Measurements from ENCODE around the gene SORCS3. TPM values are rescaled to one million over a fixed set of nuclear protein-coding genes. Genes with fewer than 3 reads are reported as not detected.
A peak's percentile ranks its signal among the peaks of the same experiment; 100 is the strongest.

Gene SORCS3
- total RNA-seq, 3 donors from 2014 or later: 0.60 TPM; not detected in 2

DNA sequence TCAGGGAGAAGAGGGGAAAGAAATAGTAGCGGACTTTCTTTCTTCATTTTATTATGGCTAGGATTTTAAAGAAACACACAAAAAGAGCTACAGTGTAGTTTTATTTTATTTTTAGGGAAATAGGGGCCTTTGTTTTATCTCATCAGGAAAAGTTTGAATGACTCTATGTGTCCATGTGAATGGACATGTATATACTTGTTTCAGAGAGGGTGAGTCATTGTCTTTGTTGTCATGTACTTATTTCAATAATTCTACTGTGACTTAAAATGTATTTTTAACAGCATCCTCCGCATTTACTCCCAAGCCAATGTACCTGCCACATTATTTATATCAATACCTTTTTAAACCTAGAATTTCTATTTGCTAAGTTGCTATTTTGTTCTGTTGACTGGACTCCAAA lies 569.5 kb downstream of the SORCS3 start:
- no peak overlapping the region for H3K4me3 ChIP-seq
- intact Hi-C loops (cut with DNase I, micrococcal nuclease): no loop called here
- no peaks in the 10 kb centered on the region for H3K9me3 ChIP-seq
- no peak for ATAC-seq
- TF ChIP-seq, protein P1, sequence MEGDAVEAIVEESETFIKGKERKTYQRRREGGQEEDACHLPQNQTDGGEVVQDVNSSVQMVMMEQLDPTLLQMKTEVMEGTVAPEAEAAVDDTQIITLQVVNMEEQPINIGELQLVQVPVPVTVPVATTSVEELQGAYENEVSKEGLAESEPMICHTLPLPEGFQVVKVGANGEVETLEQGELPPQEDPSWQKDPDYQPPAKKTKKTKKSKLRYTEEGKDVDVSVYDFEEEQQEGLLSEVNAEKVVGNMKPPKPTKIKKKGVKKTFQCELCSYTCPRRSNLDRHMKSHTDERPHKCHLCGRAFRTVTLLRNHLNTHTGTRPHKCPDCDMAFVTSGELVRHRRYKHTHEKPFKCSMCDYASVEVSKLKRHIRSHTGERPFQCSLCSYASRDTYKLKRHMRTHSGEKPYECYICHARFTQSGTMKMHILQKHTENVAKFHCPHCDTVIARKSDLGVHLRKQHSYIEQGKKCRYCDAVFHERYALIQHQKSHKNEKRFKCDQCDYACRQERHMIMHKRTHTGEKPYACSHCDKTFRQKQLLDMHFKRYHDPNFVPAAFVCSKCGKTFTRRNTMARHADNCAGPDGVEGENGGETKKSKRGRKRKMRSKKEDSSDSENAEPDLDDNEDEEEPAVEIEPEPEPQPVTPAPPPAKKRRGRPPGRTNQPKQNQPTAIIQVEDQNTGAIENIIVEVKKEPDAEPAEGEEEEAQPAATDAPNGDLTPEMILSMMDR (IDR thresholded peaks at IDR 0.05): no peak
- H3K4me1 ChIP-seq (ENCODE audit: low read depth): no peaks in the 10 kb centered on the region
- H3K36me3 ChIP-seq (ENCODE audit: low read depth): no peaks in the 10 kb centered on the region
- no peak for DNase-seq

DNA sequence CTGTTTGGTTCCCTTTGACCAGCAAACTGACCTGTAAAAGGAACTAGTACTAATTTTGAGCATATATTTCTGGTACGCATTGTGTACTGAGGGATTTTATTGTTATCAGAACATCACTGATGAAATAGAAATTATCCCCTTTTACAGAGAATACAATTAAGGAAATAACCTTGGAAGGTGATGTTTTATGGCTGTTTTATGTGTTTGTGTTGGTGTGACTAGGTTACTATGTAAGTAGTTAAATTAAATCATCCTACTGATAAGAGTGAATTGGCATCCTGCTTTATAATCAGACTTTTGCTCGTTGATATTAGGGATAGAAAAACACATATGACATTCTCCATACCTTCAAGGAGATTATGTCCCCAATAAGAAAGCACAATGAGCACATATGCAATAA lies 596.6 kb downstream of the SORCS3 start:
- Histone ChIP-seq H3K4me1 (ENCODE audit: low read depth) (no peaks in the 10 kb centered on the region), H3K36me3 (ENCODE audit: low read depth) (no peaks in the 10 kb centered on the region), H3K4me3 (no peak overlapping the region), H3K9me3 (no peaks in the 10 kb centered on the region)
- TF ChIP-seq, protein P1 (IDR thresholded peaks at IDR 0.05): no peak
- ATAC-seq (peak; percentile 75), DNase-seq (no peak)
- intact Hi-C loops (cut with DNase I, micrococcal nuclease): no loop called here

DNA sequence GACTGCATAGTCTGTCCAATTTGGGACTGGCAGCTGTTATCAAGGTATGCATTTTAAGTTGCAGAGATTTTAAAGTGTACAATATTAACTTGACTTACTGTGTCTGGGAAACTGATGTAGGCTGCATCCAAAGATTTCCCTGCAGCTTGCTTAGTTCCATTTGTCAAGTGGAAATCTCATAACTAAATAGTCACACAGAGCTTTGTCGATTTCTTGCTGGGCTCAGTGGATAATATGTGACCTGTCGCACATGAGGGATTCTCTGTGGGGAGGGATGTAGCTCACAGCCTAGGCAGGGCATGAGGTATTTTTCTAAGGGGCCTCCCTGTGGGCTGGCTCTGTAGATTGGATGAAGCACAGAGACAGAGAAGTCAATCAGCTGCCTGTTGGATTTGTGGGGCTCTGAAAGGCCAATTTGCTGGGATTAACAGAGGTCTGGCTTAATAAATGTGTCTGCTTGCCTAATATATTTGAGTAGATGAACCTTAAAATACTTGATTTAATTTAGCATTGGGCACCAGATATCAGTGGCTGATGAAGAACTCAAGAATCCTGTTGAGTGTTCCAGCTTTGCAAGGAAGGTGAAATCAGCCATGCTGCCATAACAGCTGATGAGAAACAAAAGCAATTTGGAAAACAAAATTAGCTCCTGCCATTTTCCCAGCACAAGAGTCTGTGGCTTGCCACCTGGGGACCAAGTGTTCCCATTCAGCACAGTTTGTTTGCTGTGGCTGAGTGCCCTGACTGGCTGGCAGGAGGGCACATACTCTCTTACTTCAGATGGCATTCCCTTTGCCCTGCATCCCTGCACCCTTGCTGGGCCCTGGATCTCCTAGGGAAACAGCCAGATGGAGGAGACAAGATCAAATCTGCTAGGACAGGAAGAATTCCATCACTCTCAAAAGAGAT lies 598.5 kb downstream of the SORCS3 start:
- Histone ChIP-seq H3K4me3 (no peak overlapping the region), H3K9me3 (no peaks in the 10 kb centered on the region), H3K4me1 (ENCODE audit: low read depth) (no peaks in the 10 kb centered on the region), H3K36me3 (ENCODE audit: low read depth) (no peaks in the 10 kb centered on the region)
- intact Hi-C loops (cut with DNase I, micrococcal nuclease): no loop called here
- DNase-seq: no peak
- TF ChIP-seq, protein P1 (IDR thresholded peaks at IDR 0.05): no peak
- ATAC-seq: peak; percentile 49

DNA sequence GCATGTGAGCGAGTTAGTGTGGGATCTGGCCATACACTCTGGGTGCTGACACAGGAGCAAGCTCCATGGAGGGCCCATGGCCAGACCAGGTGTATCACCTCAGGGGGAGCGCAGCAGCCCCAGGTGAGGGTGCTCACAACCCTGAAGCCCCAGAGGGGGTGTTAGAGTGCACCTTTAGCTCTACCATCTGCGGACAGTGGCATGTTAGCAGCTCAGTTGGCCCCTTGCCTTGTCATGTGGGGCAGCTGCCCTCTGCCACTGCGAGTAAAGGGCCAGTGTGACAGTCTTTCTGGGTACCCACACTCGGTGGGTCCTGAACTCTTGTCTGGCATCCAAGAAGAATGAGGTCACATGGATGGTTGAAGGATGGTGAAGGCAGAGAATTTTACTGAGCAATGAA lies 600.2 kb downstream of the SORCS3 start:
- DNase-seq (no peak), ATAC-seq (no peak)
- intact Hi-C loops (cut with DNase I, micrococcal nuclease): no loop called here
- no peaks in the 10 kb centered on the region for H3K4me1 ChIP-seq (ENCODE audit: low read depth)
- H3K4me3 ChIP-seq: no peak overlapping the region
- TF ChIP-seq, protein P1 (IDR thresholded peaks at IDR 0.05): no peak
- no peaks in the 10 kb centered on the region for H3K36me3 ChIP-seq (ENCODE audit: low read depth)
- no peaks in the 10 kb centered on the region for H3K9me3 ChIP-seq

DNA sequence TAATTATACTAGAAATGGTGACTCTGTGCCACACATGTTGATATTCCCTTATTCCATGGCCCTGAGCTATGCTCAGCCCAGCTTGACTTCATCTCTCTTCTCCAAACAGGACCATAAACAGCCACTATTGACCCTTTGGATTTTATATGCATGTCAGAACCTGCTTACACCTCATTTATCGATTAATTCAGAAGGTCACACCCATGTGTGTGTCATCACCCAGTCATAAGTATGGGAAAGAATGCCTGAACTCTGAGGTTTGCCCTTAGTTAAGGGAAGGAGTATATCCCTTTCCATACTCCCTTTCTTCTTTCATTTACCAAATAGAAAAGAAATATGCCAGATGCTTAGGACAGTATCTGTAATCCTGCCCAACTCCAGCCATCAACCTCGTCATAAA lies 602.3 kb downstream of the SORCS3 start:
- TF ChIP-seq, protein P1 (IDR thresholded peaks at IDR 0.05): no peak
- Histone ChIP-seq H3K36me3 (ENCODE audit: low read depth) (no peaks in the 10 kb centered on the region), H3K9me3 (no peaks in the 10 kb centered on the region), H3K4me3 (no peak overlapping the region), H3K4me1 (ENCODE audit: low read depth) (no peaks in the 10 kb centered on the region)
- intact Hi-C loops (cut with DNase I, micrococcal nuclease): no loop called here
- DNase-seq: no peak
- no peak for ATAC-seq
